Natural killer cell (primary cell): ENCODE results near the gene HGF. TPM values are rescaled to one million over a fixed set of nuclear protein-coding genes. Genes with fewer than 3 reads are reported as not detected.

Experiments used
- ATAC-seq, 3 donors: fragments of 150-1000 bp in 2 of 3; fragments of 200-7000 bp in 1 of 3; cut with Tn5 transposase; 1 replicate in 1 of 3; 2 replicates in 2 of 3; pipeline ENCODE4 v1.10.0; 2021; ENCODE audit warnings: mild to moderate bottlenecking in 2 of 3, moderate library complexity in 2 of 3
- DNase-seq, 2 donors: peaks; one replicate each; pipeline versions ENCODE4 v3.0.0 to v3.0.0-alpha.2; 2013 to 2021; ENCODE audit warnings: mixed read lengths in 1 of 2
- H3K27ac ChIP-seq: one replicate; pipeline ENCODE4 v1.5.1; 2013; ENCODE audit warnings: mild to moderate bottlenecking, low read length
- H3K27me3 ChIP-seq: one replicate; pipeline ENCODE4 v1.6.1; 2013; ENCODE audit warnings: low read length; ENCODE audit not compliant: control insufficient read depth, insufficient read depth
- H3K36me3 ChIP-seq: one replicate; pipeline ENCODE4 v1.6.1; 2013; ENCODE audit warnings: low read length; ENCODE audit not compliant: control insufficient read depth, insufficient read depth
- H3K4me1 ChIP-seq: one replicate; pipeline ENCODE4 v1.6.1; 2013; ENCODE audit warnings: low read length; ENCODE audit not compliant: control insufficient read depth, insufficient read depth
- H3K4me3 ChIP-seq: one replicate; pipeline ENCODE4 v1.5.1; 2013; ENCODE audit warnings: low read length
- H3K9me3 ChIP-seq: one replicate; pipeline ENCODE4 v1.6.1; 2013; ENCODE audit warnings: low read length; ENCODE audit not compliant: control insufficient read depth, insufficient read depth
- H3K27ac Mint-ChIP-seq, 2 donors: one replicate each; pipeline ENCODE4 v1.8.0; 2022; ENCODE audit warnings: mild to moderate bottlenecking in 2 of 2, mixed read lengths in 2 of 2, moderate library complexity in 1 of 2
- H3K27me3 Mint-ChIP-seq, 2 donors: one replicate each; pipeline ENCODE4 v1.8.0; 2022; ENCODE audit warnings: low read depth in 2 of 2, mixed read lengths in 2 of 2
- H3K36me3 Mint-ChIP-seq: one replicate; pipeline ENCODE4 v1.8.0; 2022; ENCODE audit warnings: mixed read lengths
- H3K4me1 Mint-ChIP-seq, 2 donors: one replicate each; pipeline ENCODE4 v1.8.0; 2022; ENCODE audit warnings: mixed read lengths in 2 of 2
- H3K4me3 Mint-ChIP-seq: one replicate; pipeline ENCODE4 v1.8.0; 2022; ENCODE audit warnings: mild to moderate bottlenecking, moderate library complexity, mixed read lengths
- H3K9me3 Mint-ChIP-seq, 2 donors: one replicate each; pipeline ENCODE4 v1.8.0; 2022; ENCODE audit warnings: mixed read lengths in 2 of 2
- WGBS: methylation state at CpG from one replicate; pipeline ENCODE4 v1.1.7; 2013; ENCODE audit warnings: missing lambda C conversion rate; ENCODE audit not compliant: insufficient coverage; 5-methylcytosine and 5-hydroxymethylcytosine counted together
- intact Hi-C: fragments of 100-400 bp; cut with micrococcal nuclease; formaldehyde crosslinking; loops from one replicate; pipeline ENCODE4 v1.14.2; 2022
- total RNA-seq, 4 donors: library from RNA; stranded (reverse); fragments of 120-200 nt in 1 of 4; gene quantifications; one replicate each; pipeline versions ENCODE4 v1.2.3 to v1.2.4, GENCODE V29; 2013 to 2022
- TF ChIP-seq, protein P1 (sequence below): fragments of 200-600 bp; IDR thresholded peaks from one replicate; pipeline ENCODE4 v1.8.0; 2022; ENCODE audit warnings: antibody characterized with exemption

HGF gene
- total RNA-seq, 3 donors from 2014 or later (not counting 1 experiment from before 2014, with no cell fraction given), result 0.43 to 7.4 (median 0.94) TPM

DNA sequence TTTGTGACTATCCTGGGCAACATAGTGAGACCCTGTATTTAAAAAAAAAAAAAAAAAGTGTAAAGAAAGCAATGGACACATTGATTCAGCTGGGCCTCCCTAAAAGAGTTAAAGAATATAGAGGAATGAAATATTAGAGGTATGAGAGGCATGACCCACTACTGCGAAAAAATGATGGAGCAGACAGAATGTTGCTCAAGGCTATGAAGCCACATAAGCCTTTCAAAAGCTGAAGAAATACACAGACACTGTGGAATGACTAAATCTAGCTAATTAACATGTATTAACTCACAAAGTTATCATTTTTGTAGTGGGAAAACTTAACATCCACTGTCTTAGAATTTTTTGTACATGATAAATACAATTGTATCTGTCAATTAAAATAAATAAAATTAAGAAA is 107.3 kb downstream of the HGF start:
- Mint-ChIP-seq H3K36me3 (no peaks in the 10 kb centered on the region), H3K9me3 (peaks cover 16 to 21% of the 10 kb centered on the region in 2 donors), H3K27ac (no peak overlapping the region), H3K27me3 (no peaks in the 10 kb centered on the region), H3K4me1 (no peaks in the 10 kb centered on the region), H3K4me3 (no peak overlapping the region)
- peaks cover 14% of the 10 kb centered on the region for H3K9me3 ChIP-seq
- ATAC-seq (no peak), DNase-seq (no peak)
- TF ChIP-seq, protein P1, sequence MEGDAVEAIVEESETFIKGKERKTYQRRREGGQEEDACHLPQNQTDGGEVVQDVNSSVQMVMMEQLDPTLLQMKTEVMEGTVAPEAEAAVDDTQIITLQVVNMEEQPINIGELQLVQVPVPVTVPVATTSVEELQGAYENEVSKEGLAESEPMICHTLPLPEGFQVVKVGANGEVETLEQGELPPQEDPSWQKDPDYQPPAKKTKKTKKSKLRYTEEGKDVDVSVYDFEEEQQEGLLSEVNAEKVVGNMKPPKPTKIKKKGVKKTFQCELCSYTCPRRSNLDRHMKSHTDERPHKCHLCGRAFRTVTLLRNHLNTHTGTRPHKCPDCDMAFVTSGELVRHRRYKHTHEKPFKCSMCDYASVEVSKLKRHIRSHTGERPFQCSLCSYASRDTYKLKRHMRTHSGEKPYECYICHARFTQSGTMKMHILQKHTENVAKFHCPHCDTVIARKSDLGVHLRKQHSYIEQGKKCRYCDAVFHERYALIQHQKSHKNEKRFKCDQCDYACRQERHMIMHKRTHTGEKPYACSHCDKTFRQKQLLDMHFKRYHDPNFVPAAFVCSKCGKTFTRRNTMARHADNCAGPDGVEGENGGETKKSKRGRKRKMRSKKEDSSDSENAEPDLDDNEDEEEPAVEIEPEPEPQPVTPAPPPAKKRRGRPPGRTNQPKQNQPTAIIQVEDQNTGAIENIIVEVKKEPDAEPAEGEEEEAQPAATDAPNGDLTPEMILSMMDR, result no peak
- WGBS, result 85% methylated on average over 1 of the region's 1 CpG
- no peak overlapping the region for H3K4me3 ChIP-seq
- intact Hi-C loops, result no loop called here
- no peaks in the 10 kb centered on the region for H3K27me3 ChIP-seq
- no peak overlapping the region for H3K27ac ChIP-seq
- H3K4me1 ChIP-seq, result no peaks in the 10 kb centered on the region
- no peaks in the 10 kb centered on the region for H3K36me3 ChIP-seq

DNA sequence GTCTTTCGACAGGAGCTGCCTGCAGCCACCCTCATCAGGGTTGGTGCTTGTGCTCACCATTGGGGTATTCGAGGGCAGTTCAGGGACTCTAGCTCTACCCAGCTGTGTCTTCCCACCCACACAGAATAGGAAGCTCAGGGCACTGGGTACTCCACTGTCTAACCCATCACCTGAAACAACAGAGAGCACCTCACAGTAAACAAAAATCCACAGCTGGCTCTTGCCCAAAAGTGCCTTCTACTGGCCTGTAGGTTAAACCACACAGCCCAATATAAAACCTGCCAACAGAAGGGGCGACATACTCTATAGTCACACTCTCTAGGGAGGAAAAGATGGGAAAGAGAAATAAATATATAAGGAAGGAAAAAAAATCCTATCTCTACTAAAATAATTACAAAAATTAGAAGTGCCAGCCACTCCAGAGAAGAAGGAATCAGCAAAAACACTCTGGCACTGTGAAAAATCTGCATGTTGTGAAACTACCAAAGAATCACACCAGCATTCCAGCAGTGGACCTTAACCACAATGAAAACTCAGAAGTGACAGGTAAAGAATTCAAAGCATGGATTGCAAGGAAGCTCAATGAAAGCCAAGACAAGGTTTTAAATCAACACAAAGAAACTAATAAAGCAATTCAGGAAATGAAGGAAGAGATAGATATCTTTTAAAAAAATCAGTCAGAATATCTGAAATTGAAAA is 110.0 kb downstream of the HGF start:
- H3K9me3 Mint-ChIP-seq, result peaks cover 20 to 29% of the 10 kb centered on the region in 2 donors
- H3K4me1 Mint-ChIP-seq, result no peaks in the 10 kb centered on the region
- ATAC-seq, result no peak
- no peak for DNase-seq
- Histone ChIP-seq H3K36me3 (no peaks in the 10 kb centered on the region), H3K9me3 (peaks cover 14% of the 10 kb centered on the region), H3K4me1 (no peaks in the 10 kb centered on the region), H3K4me3 (no peak overlapping the region), H3K27ac (no peak overlapping the region), H3K27me3 (no peaks in the 10 kb centered on the region)
- no peaks in the 10 kb centered on the region for H3K27me3 Mint-ChIP-seq
- H3K27ac Mint-ChIP-seq, result no peak overlapping the region
- H3K36me3 Mint-ChIP-seq, result no peaks in the 10 kb centered on the region
- TF ChIP-seq, protein P1, result no peak
- intact Hi-C loops, result no loop called here
- WGBS, result 92% methylated on average over 2 of the region's 3 CpGs
- no peak overlapping the region for H3K4me3 Mint-ChIP-seq

DNA sequence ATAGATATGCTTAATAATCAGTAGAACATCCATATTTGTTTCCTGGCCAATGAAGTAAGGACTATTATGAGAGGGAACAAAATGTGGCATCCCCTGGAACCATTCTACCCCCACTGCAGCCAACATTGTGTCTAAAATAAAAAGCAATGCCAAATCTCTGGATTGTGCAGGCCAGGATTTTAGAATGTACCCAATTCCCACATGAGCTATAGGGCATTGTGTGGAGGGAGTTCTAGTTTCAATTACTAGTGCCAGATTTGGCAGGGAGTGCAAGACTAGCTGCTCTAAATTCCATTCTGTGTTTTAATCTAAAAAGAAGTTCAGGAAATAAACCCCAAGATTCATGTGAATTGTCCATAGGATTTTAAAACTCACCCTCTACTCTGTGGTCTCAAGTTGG is 112.3 kb downstream of the HGF start:
- TF ChIP-seq, protein P1, result no peak
- Histone ChIP-seq H3K4me3 (no peak overlapping the region), H3K36me3 (no peaks in the 10 kb centered on the region), H3K9me3 (peaks cover 17% of the 10 kb centered on the region), H3K4me1 (no peaks in the 10 kb centered on the region), H3K27ac (no peak overlapping the region), H3K27me3 (no peaks in the 10 kb centered on the region)
- intact Hi-C loops, result no loop called here
- H3K36me3 Mint-ChIP-seq, result no peaks in the 10 kb centered on the region
- no peaks in the 10 kb centered on the region for H3K4me1 Mint-ChIP-seq
- no peaks in the 10 kb centered on the region for H3K27me3 Mint-ChIP-seq
- H3K4me3 Mint-ChIP-seq, result no peak overlapping the region
- no peak overlapping the region for H3K27ac Mint-ChIP-seq
- H3K9me3 Mint-ChIP-seq, result peaks cover 20 to 28% of the 10 kb centered on the region in 2 donors
- DNase-seq (no peak), ATAC-seq (no peak)

DNA sequence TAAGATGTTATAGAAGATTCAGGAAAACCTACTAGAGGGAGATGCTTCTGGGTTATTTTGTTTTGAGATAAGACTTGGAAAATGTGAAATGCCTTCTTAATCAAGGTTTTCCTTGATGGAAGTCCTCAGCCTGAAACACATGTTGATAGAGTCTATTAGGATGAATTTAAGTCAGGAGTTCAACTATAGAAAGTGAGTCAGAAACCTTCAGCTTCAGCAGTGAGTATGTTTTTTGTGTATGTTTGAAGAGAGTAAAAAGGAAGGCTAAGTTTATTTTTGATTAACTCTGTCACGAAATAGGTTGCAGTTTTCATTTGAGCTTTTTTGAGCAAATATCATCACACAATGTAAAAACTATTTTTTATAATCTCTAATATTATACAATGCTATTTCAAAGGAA is 114.6 kb downstream of the HGF start:
- Mint-ChIP-seq H3K27ac (no peak overlapping the region), H3K4me3 (no peak overlapping the region), H3K27me3 (no peaks in the 10 kb centered on the region), H3K36me3 (no peaks in the 10 kb centered on the region), H3K9me3 (peaks cover 14 to 30% of the 10 kb centered on the region in 2 donors), H3K4me1 (no peaks in the 10 kb centered on the region)
- ATAC-seq (no peak), DNase-seq (no peak)
- H3K4me1 ChIP-seq, result no peaks in the 10 kb centered on the region
- peaks cover 17% of the 10 kb centered on the region for H3K9me3 ChIP-seq
- H3K4me3 ChIP-seq, result no peak overlapping the region
- TF ChIP-seq, protein P1, result no peak
- no peak overlapping the region for H3K27ac ChIP-seq
- no CpG with 5 or more reads among the region's 1 CpG for WGBS
- intact Hi-C loops, result no loop called here
- no peaks in the 10 kb centered on the region for H3K27me3 ChIP-seq
- no peaks in the 10 kb centered on the region for H3K36me3 ChIP-seq
